Fibroblast of mammary gland (primary cell): ENCODE measurements around the gene DLG2.
"Not testable (repeated sequence)": the region's sequence is repeated elsewhere in the genome, so short reads cannot be mapped to it uniquely, and the experiment has no call there.

ENCODE experiments used
- DNase-seq: peaks from one replicate; pipeline ENCODE4 v3.0.0-alpha.2; 2010; ENCODE audit warnings: low read depth
- H3K4me3 ChIP-seq: 2 replicates; pipeline ENCODE4 v1.5.1; 2011; ENCODE audit warnings: low read depth, mild to moderate bottlenecking, low read length, moderate library complexity; ENCODE audit not compliant: control insufficient read depth
- CTCF ChIP-seq: conservative IDR thresholded peaks from 2 replicates; pipeline ENCODE4 v1.5.1; 2011; ENCODE audit warnings: low read depth, low read length, inconsistent platforms; ENCODE audit not compliant: control insufficient read depth, insufficient read depth

DLG2 gene

GRCh38 chr11:83427501-83427900 is 2199.6 kb downstream of the DLG2 start:
- no peak overlapping the region for H3K4me3 ChIP-seq
- TF ChIP-seq CTCF = no peak
- no peak for DNase-seq

- DNase-seq = no peak
- H3K4me3 ChIP-seq = no peak overlapping the region
- TF ChIP-seq CTCF = no peak
Observed at GRCh38 chr11:83425137-83425466, 2202.0 kb downstream of the DLG2 start.

DNA sequence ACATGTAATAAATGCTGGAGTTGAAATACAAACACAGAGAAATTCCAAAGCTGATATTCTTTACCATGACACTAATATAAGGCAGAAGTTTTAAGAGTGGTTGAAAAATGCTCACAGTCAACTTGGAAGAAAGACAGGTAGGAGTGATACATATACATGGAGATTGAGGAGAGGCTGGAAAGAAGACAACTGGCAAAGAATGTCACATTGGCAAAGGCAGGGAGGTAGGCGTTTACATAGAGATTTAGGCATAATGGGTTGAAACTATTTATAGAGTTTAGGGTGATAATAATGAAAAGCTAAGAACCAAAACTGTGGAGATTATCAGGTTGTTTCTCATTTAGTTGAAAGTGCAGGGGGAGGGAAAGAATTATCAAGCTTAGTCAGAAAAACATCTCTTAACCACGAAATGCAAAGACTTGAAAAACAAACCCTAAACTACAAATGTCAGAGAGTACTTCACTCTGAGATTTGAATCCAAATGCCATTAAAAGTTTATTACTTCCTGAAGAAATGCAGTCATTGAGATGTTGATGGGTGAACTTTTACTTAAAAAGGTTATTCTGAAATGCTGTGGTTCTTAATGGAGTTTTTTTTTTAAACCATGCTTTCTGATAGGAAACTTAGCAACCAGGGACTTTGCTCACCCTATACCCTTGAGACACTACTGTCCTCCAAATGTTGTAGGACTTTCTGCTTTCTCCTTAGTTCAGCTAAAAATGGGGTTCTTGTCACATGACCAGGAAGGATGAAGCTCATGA is 2202.6 kb downstream of the DLG2 start:
- no peak for DNase-seq
- TF ChIP-seq CTCF = no peak
- no peak overlapping the region for H3K4me3 ChIP-seq

GRCh38 chr11:83422641-83423040 is 2204.5 kb downstream of the DLG2 start:
- DNase-seq, H3K4me3 ChIP-seq: not testable (repeated sequence)

DNA sequence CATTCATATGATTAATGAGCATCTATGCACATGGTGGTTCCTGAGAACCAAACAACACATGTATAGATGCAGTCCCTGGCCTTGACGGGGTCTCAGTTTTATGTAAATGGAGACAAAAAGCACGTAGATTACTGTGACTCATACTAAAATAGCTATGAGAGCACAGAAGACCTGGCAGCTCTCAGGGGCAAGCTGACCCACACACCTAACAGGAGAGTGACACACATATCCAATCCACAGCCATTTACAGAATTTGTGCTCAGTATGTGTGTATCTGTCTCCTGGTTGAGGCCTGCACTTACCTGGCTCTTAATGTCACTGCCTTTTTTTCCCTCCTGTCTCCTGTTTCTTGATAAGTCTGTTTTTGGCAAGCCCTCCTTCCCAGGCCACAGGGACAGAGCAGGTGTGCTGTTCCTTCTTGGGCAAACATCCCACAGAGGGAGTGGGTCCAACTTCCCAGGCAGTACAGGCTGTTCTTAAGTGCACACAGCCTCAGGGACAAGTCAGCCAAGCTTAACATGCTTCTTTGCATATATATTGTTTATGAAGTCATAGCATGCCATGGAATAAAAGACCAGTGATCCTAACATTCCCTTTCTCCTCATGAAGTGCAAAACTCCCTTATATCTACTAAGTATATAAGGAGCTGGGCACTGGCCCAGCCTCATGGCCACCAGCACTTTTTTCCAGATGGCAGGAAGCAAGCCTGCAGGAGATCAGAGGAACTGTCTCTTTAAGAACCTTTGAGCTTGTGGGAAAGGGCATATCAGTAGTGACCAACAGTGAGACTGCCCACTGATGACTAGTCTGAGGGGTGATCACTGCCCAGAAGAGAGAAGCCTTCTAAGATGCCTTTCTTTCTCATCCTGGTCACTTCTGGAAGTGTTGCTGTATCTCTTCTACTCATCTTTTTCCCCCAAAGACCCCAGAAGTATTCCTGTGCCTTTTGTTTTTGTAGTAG is 2216.3 kb downstream of the DLG2 start:
- H3K4me3 ChIP-seq = no peak overlapping the region
- no peak for TF ChIP-seq CTCF
- no peak for DNase-seq

- no peak for TF ChIP-seq CTCF
- DNase-seq = no peak
- H3K4me3 ChIP-seq = no peak overlapping the region
Observed at GRCh38 chr11:83409891-83410290, 2217.3 kb downstream of the DLG2 start.

DNA sequence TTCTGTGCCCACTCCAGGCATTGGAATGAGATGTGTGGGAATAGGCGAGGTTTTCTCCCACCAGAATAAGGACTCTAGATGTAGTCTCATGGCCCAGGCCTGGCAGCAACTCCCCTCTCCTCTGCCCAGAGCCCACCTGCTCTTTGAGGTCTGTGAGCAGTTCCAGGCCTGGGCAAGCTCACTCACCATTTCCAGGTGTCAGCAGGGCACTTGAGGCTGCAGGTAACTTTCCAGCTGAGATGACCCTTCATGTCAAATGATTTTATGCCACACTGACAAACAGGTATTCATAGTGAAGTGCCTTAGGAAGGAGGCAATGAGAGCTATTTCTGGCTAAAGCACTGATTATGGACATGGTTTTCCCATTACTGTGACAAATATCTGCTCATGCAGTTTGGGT is 2217.7 kb downstream of the DLG2 start:
- no peak overlapping the region for H3K4me3 ChIP-seq
- no peak for TF ChIP-seq CTCF

More for the DNA sequence above, 2217.7 kb downstream of the DLG2 start:
- DNase-seq = no peak
